ENCODE results near the gene SND1.

SND1 gene

DNA sequence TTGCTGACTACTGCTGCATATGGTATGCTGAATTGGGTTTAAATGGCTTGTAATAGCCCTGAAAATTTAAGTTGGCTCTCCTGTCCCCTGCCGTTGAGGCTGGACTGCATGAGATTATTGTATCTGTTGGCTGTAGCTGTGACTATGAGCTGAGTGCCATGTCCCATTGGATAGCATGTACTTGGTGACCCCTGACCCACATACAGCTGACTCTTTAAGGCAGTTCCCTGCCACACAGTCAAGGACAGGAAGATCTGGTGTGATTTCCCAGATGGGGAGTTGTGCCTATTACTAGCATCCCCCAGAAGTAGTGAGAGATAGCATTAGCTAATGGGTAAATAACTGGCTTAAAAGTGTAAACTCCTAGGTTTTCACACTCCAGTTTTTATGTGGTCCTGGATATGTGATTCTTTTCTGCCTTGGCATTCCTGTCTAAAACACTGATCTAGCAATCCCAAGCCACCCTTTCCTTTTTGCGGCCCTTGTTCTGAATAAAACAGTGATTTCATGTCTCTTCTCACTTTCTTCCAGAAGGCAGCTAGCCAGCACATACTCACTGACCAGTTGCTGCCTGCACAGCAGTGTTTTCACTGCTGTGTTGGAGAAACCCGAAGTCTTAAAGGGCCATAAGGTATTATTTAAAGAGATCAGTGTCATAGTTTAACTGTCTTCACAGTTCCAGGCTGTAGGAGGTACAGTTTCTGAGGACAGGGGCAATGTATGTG, 343.3 kb downstream of the SND1 start:
- ChIA-PET POLR2A (no interaction called here), CTCF (no interaction called here)
- no peaks in the 10 kb centered on the region for H3K27me3 ChIP-seq (replicated peaks in 2 of 5; ENCODE audit: control insufficient read depth in 4 of 5, insufficient read depth in 5 of 5, low read length in 4 of 5)
- no peak overlapping the region for H3K4me3 ChIP-seq (ENCODE audit: control insufficient read depth in 1 of 7, extremely low read depth in 1 of 7, insufficient read depth in 4 of 7, low read depth in 2 of 7, low read length in 6 of 7)
- DNase-seq = no peak
- no peaks in the 10 kb centered on the region for H3K4me1 ChIP-seq (ENCODE audit: control extremely low read depth in 1 of 4, control insufficient read depth in 4 of 4, insufficient read depth in 4 of 4, low read length in 3 of 4)
- H3K9me3 ChIP-seq (ENCODE audit: control extremely low read depth in 1 of 5, control insufficient read depth in 4 of 5, insufficient read depth in 2 of 5, low read depth in 1 of 5, low read length in 4 of 5) = no peaks in the 10 kb centered on the region
- WGBS (ENCODE audit: insufficient coverage) = 94% methylated on average over 2 of the region's 3 CpGs
- H3K36me3 ChIP-seq (ENCODE audit: control insufficient read depth in 4 of 4, insufficient read depth in 4 of 4, low read length in 3 of 4) = peaks cover 0 to 52% (median 10%) of the 10 kb centered on the region in 4 experiments
- H3K27ac ChIP-seq (ENCODE audit: insufficient read depth in 1 of 2, low read depth in 1 of 2, low read length in 2 of 2, poor library complexity in 1 of 2, severe bottlenecking in 2 of 2) = no peak overlapping the region

GRCh38 chr7:127995881-127996215, 343.9 kb downstream of the SND1 start:
- H3K36me3 ChIP-seq (ENCODE audit: control insufficient read depth in 4 of 4, insufficient read depth in 4 of 4, low read length in 3 of 4) = peaks cover 0 to 51% (median 8%) of the 10 kb centered on the region in 4 experiments
- 100% methylated on average over 2 of the region's 3 CpGs for WGBS (ENCODE audit: insufficient coverage)
- H3K9me3 ChIP-seq (ENCODE audit: control extremely low read depth in 1 of 5, control insufficient read depth in 4 of 5, insufficient read depth in 2 of 5, low read depth in 1 of 5, low read length in 4 of 5) = no peaks in the 10 kb centered on the region
- POLR2A ChIA-PET = no interaction called here
- H3K27me3 ChIP-seq (replicated peaks in 2 of 5; ENCODE audit: control insufficient read depth in 4 of 5, insufficient read depth in 5 of 5, low read length in 4 of 5) = no peaks in the 10 kb centered on the region
- H3K4me3 ChIP-seq (ENCODE audit: control insufficient read depth in 1 of 7, extremely low read depth in 1 of 7, insufficient read depth in 4 of 7, low read depth in 2 of 7, low read length in 6 of 7) = no peak overlapping the region
- no peak for DNase-seq
- H3K4me1 ChIP-seq (ENCODE audit: control extremely low read depth in 1 of 4, control insufficient read depth in 4 of 4, insufficient read depth in 4 of 4, low read length in 3 of 4) = no peaks in the 10 kb centered on the region
- CTCF ChIA-PET = no interaction called here
- H3K27ac ChIP-seq (ENCODE audit: insufficient read depth in 1 of 2, low read depth in 1 of 2, low read length in 2 of 2, poor library complexity in 1 of 2, severe bottlenecking in 2 of 2) = no peak overlapping the region

DNA sequence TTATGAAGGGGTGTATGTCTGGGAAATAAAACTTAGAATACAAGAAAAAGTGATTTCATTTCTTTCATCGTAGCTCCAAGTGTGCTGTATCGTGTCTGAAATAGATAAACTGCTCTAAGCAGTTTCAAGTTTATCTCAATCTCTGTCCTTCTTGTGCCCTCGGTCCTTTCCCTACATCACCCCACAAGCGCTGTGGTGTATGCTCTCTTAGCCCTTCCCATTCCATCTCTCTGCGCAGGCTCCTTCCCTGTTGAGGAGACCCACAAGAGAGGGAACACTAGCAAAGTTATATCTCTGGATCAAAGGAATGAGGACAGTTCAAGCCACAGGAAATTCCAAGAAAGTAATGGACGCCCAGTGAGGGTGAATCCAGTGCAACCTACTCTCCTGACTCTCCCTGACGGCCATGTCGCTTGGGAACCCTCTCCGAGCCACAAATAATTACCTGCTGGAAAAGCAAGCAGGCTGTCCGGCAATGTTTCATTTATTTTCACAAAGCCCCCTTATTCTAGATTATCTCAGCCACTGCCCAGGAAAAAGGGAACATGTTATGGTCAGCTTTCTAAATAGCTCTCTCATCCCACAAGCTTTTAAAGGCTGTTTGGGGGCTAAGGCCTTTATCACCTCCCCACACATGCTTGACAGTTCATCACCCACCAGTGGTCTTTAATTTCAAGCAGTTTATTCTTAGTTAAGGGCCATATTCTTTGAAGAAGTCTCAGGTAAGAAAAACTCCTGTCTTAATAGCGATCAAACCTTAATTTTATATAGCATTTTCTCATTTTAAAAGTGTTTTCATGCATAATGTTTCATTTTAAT, 344.5 kb downstream of the SND1 start:
- 95% methylated on average over 9 of the region's 11 CpGs for WGBS (ENCODE audit: insufficient coverage)
- DNase-seq = no peak
- POLR2A ChIA-PET = no interaction called here
- peaks cover 0 to 50% (median 5%) of the 10 kb centered on the region in 4 experiments for H3K36me3 ChIP-seq (ENCODE audit: control insufficient read depth in 4 of 4, insufficient read depth in 4 of 4, low read length in 3 of 4)
- CTCF ChIA-PET = no interaction called here
- H3K27ac ChIP-seq (ENCODE audit: insufficient read depth in 1 of 2, low read depth in 1 of 2, low read length in 2 of 2, poor library complexity in 1 of 2, severe bottlenecking in 2 of 2) = no peak overlapping the region
- no peaks in the 10 kb centered on the region for H3K27me3 ChIP-seq (replicated peaks in 2 of 5; ENCODE audit: control insufficient read depth in 4 of 5, insufficient read depth in 5 of 5, low read length in 4 of 5)
- H3K4me1 ChIP-seq (ENCODE audit: control extremely low read depth in 1 of 4, control insufficient read depth in 4 of 4, insufficient read depth in 4 of 4, low read length in 3 of 4) = no peaks in the 10 kb centered on the region
- H3K4me3 ChIP-seq (ENCODE audit: control insufficient read depth in 1 of 7, extremely low read depth in 1 of 7, insufficient read depth in 4 of 7, low read depth in 2 of 7, low read length in 6 of 7) = no peak overlapping the region
- no peaks in the 10 kb centered on the region for H3K9me3 ChIP-seq (ENCODE audit: control extremely low read depth in 1 of 5, control insufficient read depth in 4 of 5, insufficient read depth in 2 of 5, low read depth in 1 of 5, low read length in 4 of 5)

GRCh38 chr7:127997226-127997922, 345.4 kb downstream of the SND1 start:
- 93% methylated on average over 4 of the region's 4 CpGs for WGBS (ENCODE audit: insufficient coverage)
- ChIA-PET POLR2A (no interaction called here), CTCF (interaction anchor here (1.2 kb wide), 1 partner anchor 18 kb away, joined by 3 read pairs; no protein-coding TSS in a partner anchor)
- Histone ChIP-seq H3K27me3 (replicated peaks in 2 of 5; ENCODE audit: control insufficient read depth in 4 of 5, insufficient read depth in 5 of 5, low read length in 4 of 5) (no peaks in the 10 kb centered on the region), H3K36me3 (ENCODE audit: control insufficient read depth in 4 of 4, insufficient read depth in 4 of 4, low read length in 3 of 4) (peaks cover 0 to 43% (median 5%) of the 10 kb centered on the region in 4 experiments), H3K4me3 (ENCODE audit: control insufficient read depth in 1 of 7, extremely low read depth in 1 of 7, insufficient read depth in 4 of 7, low read depth in 2 of 7, low read length in 6 of 7) (no peak overlapping the region), H3K9me3 (ENCODE audit: control extremely low read depth in 1 of 5, control insufficient read depth in 4 of 5, insufficient read depth in 2 of 5, low read depth in 1 of 5, low read length in 4 of 5) (no peaks in the 10 kb centered on the region), H3K27ac (ENCODE audit: insufficient read depth in 1 of 2, low read depth in 1 of 2, low read length in 2 of 2, poor library complexity in 1 of 2, severe bottlenecking in 2 of 2) (no peak overlapping the region), H3K4me1 (ENCODE audit: control extremely low read depth in 1 of 4, control insufficient read depth in 4 of 4, insufficient read depth in 4 of 4, low read length in 3 of 4) (no peaks in the 10 kb centered on the region)
- no peak for DNase-seq

- no peak overlapping the region for H3K27ac ChIP-seq (ENCODE audit: insufficient read depth in 1 of 2, low read depth in 1 of 2, low read length in 2 of 2, poor library complexity in 1 of 2, severe bottlenecking in 2 of 2)
- peaks cover 0 to 33% (median 3%) of the 10 kb centered on the region in 4 experiments for H3K36me3 ChIP-seq (ENCODE audit: control insufficient read depth in 4 of 4, insufficient read depth in 4 of 4, low read length in 3 of 4)
- CTCF ChIA-PET = interaction anchor here (1.2 kb wide), 1 partner anchor 19 kb away, joined by 3 read pairs; no protein-coding TSS in a partner anchor
- no peaks in the 10 kb centered on the region for H3K9me3 ChIP-seq (ENCODE audit: control extremely low read depth in 1 of 5, control insufficient read depth in 4 of 5, insufficient read depth in 2 of 5, low read depth in 1 of 5, low read length in 4 of 5)
- POLR2A ChIA-PET = interaction anchor here (0.6 kb wide), 1 partner anchor 344 kb away, joined by 4 read pairs; no protein-coding TSS in a partner anchor
- H3K4me3 ChIP-seq (ENCODE audit: control insufficient read depth in 1 of 7, extremely low read depth in 1 of 7, insufficient read depth in 4 of 7, low read depth in 2 of 7, low read length in 6 of 7) = no peak overlapping the region
- H3K4me1 ChIP-seq (ENCODE audit: control extremely low read depth in 1 of 4, control insufficient read depth in 4 of 4, insufficient read depth in 4 of 4, low read length in 3 of 4) = peaks cover 0 to 6% (median 0%) of the 10 kb centered on the region in 4 experiments
- WGBS (ENCODE audit: insufficient coverage) = 79% methylated on average over 2 of the region's 2 CpGs
- no peaks in the 10 kb centered on the region for H3K27me3 ChIP-seq (replicated peaks in 2 of 5; ENCODE audit: control insufficient read depth in 4 of 5, insufficient read depth in 5 of 5, low read length in 4 of 5)
- no peak for DNase-seq
These were observed 346.7 kb downstream of the SND1 start for GRCh38 chr7:127998671-127999070.

DNA sequence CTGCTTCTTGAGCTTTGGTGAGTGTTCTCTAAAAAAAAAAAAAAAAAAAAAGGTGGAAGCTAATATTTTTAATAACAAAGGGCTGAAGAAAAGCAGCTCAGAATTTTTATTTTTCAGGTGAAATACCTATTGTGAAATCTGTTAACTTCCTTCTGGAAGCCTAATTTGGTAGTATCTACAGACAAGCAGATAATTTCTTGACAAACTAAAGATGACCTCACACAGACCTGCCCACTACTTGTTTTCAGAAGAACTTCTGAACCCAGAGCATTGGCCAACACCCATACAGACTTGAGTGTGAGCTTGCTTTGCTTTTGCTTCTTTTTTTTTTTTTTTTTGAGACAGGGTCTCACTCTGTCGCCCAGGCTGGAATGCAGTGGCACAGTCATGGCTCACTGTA, 348.1 kb downstream of the SND1 start:
- no peak for DNase-seq
- peaks cover 0 to 6% (median 0%) of the 10 kb centered on the region in 4 experiments for H3K4me1 ChIP-seq (ENCODE audit: control extremely low read depth in 1 of 4, control insufficient read depth in 4 of 4, insufficient read depth in 4 of 4, low read length in 3 of 4)
- H3K4me3 ChIP-seq (ENCODE audit: control insufficient read depth in 1 of 7, extremely low read depth in 1 of 7, insufficient read depth in 4 of 7, low read depth in 2 of 7, low read length in 6 of 7) = no peak overlapping the region
- ChIA-PET CTCF (interaction anchor here (1.0 to 1.2 kb wide), 2 partner anchors 12 to 135 kb away, joined by 3 read pairs; no protein-coding TSS in a partner anchor), POLR2A (no interaction called here)
- no peak overlapping the region for H3K27ac ChIP-seq (ENCODE audit: insufficient read depth in 1 of 2, low read depth in 1 of 2, low read length in 2 of 2, poor library complexity in 1 of 2, severe bottlenecking in 2 of 2)
- H3K36me3 ChIP-seq (ENCODE audit: control insufficient read depth in 4 of 4, insufficient read depth in 4 of 4, low read length in 3 of 4) = peaks cover 0 to 28% (median 3%) of the 10 kb centered on the region in 4 experiments
- H3K9me3 ChIP-seq (ENCODE audit: control extremely low read depth in 1 of 5, control insufficient read depth in 4 of 5, insufficient read depth in 2 of 5, low read depth in 1 of 5, low read length in 4 of 5) = no peaks in the 10 kb centered on the region
- H3K27me3 ChIP-seq (replicated peaks in 2 of 5; ENCODE audit: control insufficient read depth in 4 of 5, insufficient read depth in 5 of 5, low read length in 4 of 5) = no peaks in the 10 kb centered on the region
- WGBS (ENCODE audit: insufficient coverage) = 89% methylated on average over 1 of the region's 1 CpG

Measured in common myeloid progenitor, CD34-positive (primary cell).